Testis (tissue), 3 donors: ENCODE measurements around the gene ANGPT4. TPM values are rescaled to one million over a fixed set of nuclear protein-coding genes. Genes with fewer than 3 reads are reported as not detected.
"Not testable (repeated sequence)": the region's sequence is repeated elsewhere in the genome, so short reads cannot be mapped to it uniquely, and the experiment has no call there.

Source experiments
- DNase-seq: peaks from one replicate; pipeline ENCODE4 v3.0.0-alpha.2; 2019
- H3K27ac ChIP-seq, 2 donors: fragments of 200-600 bp; sonication (generic); one replicate each; pipeline ENCODE4 v1.5.1; 2019
- H3K27me3 ChIP-seq: fragments of 200-600 bp; sonication (generic); one replicate; pipeline ENCODE4 v1.5.1; 2019
- H3K36me3 ChIP-seq: fragments of 200-600 bp; sonication (generic); one replicate; pipeline ENCODE4 v1.5.1; 2017; ENCODE audit warnings: low read depth; ENCODE audit errors: missing control alignments
- H3K4me1 ChIP-seq: fragments of 200-600 bp; sonication (generic); one replicate; pipeline ENCODE4 v1.5.1; 2019
- H3K4me3 ChIP-seq, 2 donors: fragments of 200-600 bp; sonication (generic); one replicate each; pipeline ENCODE4 v1.5.1; 2017 to 2019
- H3K9me3 ChIP-seq: fragments of 200-600 bp; sonication (generic); one replicate; pipeline ENCODE4 v1.5.1; 2017
- CTCF ChIP-seq, 3 experiments: fragments of 450-650 bp in 2 of 3; fragments of 200-600 bp in 1 of 3; sonication (generic) in 1 of 3; IDR thresholded peaks; one replicate each; pipeline ENCODE4 v1.5.1; 2016 to 2019; ENCODE audit warnings: antibody characterized with exemption in 3 of 3, mild to moderate bottlenecking in 2 of 3, moderate library complexity in 1 of 3
- POLR2A ChIP-seq: fragments of 450-650 bp; IDR thresholded peaks from one replicate; pipeline ENCODE4 v1.6.1; 2017; ENCODE audit warnings: antibody characterized with exemption, mild to moderate bottlenecking, moderate library complexity
- WGBS, 2 donors: methylation state at CpG; one replicate each; pipeline ENCODE4 v1.1.5; 2018; 5-methylcytosine and 5-hydroxymethylcytosine counted together
- intact Hi-C: fragments of 100-400 bp; cut with DNase I; formaldehyde crosslinking; loops from one replicate; pipeline ENCODE4 v1.15.1; 2023; ENCODE audit warnings: low total_unique reads
- polyA plus RNA-seq: library from polyadenylated mRNA; stranded (reverse); fragments of 350-450 nt; fragmentation: Illumina TruSeq; extraction: RNeasy Lipid Tissue Mini Kit (QIAGEN cat#74804); gene quantifications from one replicate; pipeline ENCODE4 v1.2.3, GENCODE V29; 2014; ENCODE audit warnings: low read depth, low replicate concordance; ENCODE audit not compliant: insufficient read depth
- total RNA-seq, 2 donors: library from RNA; depleted of rRNA; stranded (reverse); fragments of >200 nt; gene quantifications; one replicate each; pipeline ENCODE4 v1.2.3, GENCODE V29; 2016

ANGPT4 gene
- total and polyA plus RNA-seq, 3 donors from 2014 or later = 0.56 to 1.2 (median 0.79) TPM

DNA sequence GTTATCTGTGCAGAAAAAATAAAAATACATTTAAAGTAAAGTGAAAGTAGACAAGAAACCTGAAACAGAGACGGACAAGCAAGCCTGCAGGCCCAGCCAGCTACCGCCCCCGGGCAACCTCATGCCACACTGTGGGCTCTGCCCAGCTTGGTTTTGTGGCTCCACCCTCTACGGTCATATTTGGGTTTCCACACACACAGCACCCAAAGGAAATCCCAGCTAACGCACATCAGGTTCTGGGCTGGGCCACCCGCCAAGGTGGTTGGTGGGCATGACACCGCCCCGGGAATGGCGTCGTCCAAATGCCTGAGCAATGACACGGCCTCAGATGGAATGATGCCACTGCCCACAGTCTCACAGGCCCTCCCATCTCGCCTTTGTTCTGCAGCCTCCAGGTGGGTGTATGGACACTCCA lies 59.8 kb downstream of the ANGPT4 start:
- Histone ChIP-seq H3K4me1 (no peaks in the 10 kb centered on the region), H3K36me3 (no peaks in the 10 kb centered on the region), H3K4me3 (no peak overlapping the region), H3K27ac (no peak overlapping the region), H3K9me3 (no peaks in the 10 kb centered on the region), H3K27me3 (no peaks in the 10 kb centered on the region)
- TF ChIP-seq CTCF (IDR thresholded peaks at IDR 0.05) (no peak), POLR2A (no peak)
- intact Hi-C loops = no loop called here
- DNase-seq = no peak
- 62 to 66% methylated on average over 11 to 12 of the region's 12 CpGs for WGBS, 2 donors

- TF ChIP-seq POLR2A = no peak
- intact Hi-C loops = no loop called here
- 82 to 85% methylated on average over 11 of the region's 11 CpGs for WGBS, 2 donors
- no peak for DNase-seq
- no peak overlapping the region for H3K27ac ChIP-seq
- no peak overlapping the region for H3K4me3 ChIP-seq
- no peaks in the 10 kb centered on the region for H3K36me3 ChIP-seq
- no peaks in the 10 kb centered on the region for H3K9me3 ChIP-seq
- H3K27me3 ChIP-seq = no peaks in the 10 kb centered on the region
- H3K4me1 ChIP-seq = no peaks in the 10 kb centered on the region
Measured at GRCh38 chr20:855466-856360, 60.4 kb downstream of the ANGPT4 start.

DNA sequence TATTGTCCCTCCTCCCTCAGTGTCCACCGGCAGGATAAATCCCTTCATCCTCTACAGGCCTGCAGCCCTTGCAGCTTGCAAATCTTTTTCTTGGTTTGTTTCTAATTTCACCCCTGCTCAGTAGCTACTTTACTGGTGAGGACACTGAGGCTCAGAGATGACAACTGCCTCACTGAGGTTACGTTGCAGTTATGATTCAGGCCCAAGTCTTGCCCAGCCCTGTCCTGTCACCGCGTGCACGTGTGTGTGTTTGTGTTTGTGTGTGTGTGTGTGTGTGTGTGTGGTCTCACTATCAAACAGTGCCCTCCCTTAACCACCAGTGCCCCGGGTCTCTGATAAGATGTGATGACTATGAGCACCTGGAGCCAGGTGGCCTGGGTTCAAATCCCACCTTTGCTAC lies 61.5 kb downstream of the ANGPT4 start:
- intact Hi-C loops = no loop called here
- no peaks in the 10 kb centered on the region for H3K27me3 ChIP-seq
- H3K9me3 ChIP-seq = no peaks in the 10 kb centered on the region
- no peaks in the 10 kb centered on the region for H3K36me3 ChIP-seq
- H3K4me3 ChIP-seq = no peak overlapping the region
- TF ChIP-seq POLR2A (no peak), CTCF (IDR thresholded peaks at IDR 0.05) (no peak)
- H3K4me1 ChIP-seq = no peaks in the 10 kb centered on the region
- no peak for DNase-seq
- H3K27ac ChIP-seq = no peak overlapping the region
- WGBS, 2 donors = 73% methylated on average over 6 of the region's 6 CpGs

DNA sequence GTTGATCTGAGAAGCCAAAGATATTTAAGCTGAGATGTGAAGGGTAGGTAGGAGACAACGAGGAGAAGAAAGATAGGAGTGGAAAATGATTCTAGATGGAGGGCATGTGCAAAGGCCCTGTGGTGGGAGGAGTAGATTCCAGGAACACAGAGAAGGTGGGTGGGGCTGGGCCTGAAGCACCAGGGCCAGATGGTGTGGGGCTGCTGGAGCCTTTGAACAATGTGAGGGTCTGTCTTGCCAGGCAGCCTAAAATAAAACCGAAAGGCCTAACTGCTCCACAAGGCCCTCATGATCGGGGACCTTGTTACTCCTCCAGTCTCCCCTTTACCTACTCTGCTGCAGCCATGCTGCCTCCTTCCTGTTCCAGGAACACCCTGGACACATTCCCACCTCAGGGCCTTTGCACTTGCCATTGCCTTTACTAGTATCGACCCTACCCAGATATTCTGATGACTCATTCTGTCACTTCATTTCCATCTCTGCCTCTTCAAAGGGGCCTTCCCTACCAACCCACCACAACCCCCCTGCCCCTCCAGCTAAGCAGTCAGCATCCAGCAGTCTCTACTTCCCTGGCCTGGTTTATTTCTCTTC lies 62.6 kb downstream of the ANGPT4 start:
- Histone ChIP-seq H3K9me3 (no peaks in the 10 kb centered on the region), H3K4me3 (no peak overlapping the region), H3K27me3 (no peaks in the 10 kb centered on the region), H3K27ac (no peak overlapping the region), H3K36me3 (no peaks in the 10 kb centered on the region), H3K4me1 (no peaks in the 10 kb centered on the region)
- TF ChIP-seq POLR2A (no peak), CTCF (IDR thresholded peaks at IDR 0.05) (no peak)
- 92 to 93% methylated on average over 4 of the region's 4 CpGs for WGBS, 2 donors
- DNase-seq = no peak
- intact Hi-C loops = no loop called here

DNA sequence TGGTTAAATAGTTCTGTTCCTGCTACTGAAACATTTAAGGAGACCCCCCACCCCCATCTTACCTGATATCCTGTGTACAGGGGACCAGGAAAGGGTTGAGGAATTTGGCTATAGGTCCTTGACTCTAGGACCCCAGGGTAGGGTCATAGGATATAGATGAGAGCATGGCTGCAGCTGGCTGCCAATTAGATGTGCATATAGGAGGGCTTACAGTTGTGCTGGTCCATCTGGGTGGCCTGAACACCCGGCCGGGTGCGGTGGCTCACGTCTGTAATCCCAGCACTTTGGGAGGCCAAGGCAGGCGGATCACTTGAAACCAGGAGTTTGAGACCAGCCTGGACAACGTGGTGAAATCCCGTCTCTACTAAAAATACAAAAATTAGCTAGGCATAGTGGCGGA lies 67.4 kb downstream of the ANGPT4 start:
- H3K4me1 ChIP-seq, H3K36me3 ChIP-seq, H3K27ac ChIP-seq, DNase-seq, intact Hi-C loops, H3K27me3 ChIP-seq, H3K4me3 ChIP-seq, H3K9me3 ChIP-seq: not testable (repeated sequence)
- 91 to 93% methylated on average over 8 of the region's 8 CpGs for WGBS, 2 donors
